K562 (cell line): ENCODE data around the gene CCL4L2.
"Not testable (repeated sequence)": the region's sequence is repeated elsewhere in the genome, so short reads cannot be mapped to it uniquely, and the experiment has no call there.

ENCODE experiments used
- KDM1A ChIP-seq, 2 experiments: fragments of 450-650 bp; IDR thresholded peaks; 2 replicates each; pipeline ENCODE4 v1.6.1; 2016; ENCODE audit warnings: mild to moderate bottlenecking in 2 of 2
- POLR2A ChIP-seq: fragments of 450-650 bp; conservative IDR thresholded peaks from 2 replicates; pipeline ENCODE4 v1.6.1; 2016
- TAF9B ChIP-seq: fragments of 450-650 bp; IDR thresholded peaks from 2 replicates; pipeline ENCODE4 v1.6.1; 2018; ENCODE audit warnings: mild to moderate bottlenecking; ENCODE audit not compliant: partially characterized antibody
- YY1 ChIP-seq, 3 experiments: IDR thresholded peaks; 2 replicates each; pipeline ENCODE4 v1.6.1; 2011; ENCODE audit warnings: low read length in 2 of 3, mild to moderate bottlenecking in 2 of 3, moderate library complexity in 2 of 3, borderline replicate concordance in 1 of 3, control low read depth in 1 of 3, low read depth in 1 of 3; ENCODE audit not compliant: insufficient read depth in 3 of 3, insufficient replicate concordance in 2 of 3, control insufficient read depth in 1 of 3, insufficient read length in 1 of 3; ENCODE audit errors: extremely low read depth in 1 of 3
- TF ChIP-seq, protein P1 (sequence below), 3 experiments: IDR thresholded peaks in 2 of 3; conservative IDR thresholded peaks in 1 of 3; 2 replicates each; pipeline ENCODE4 v1.5.1; 2011 to 2012; ENCODE audit warnings: low read length in 3 of 3, mild to moderate bottlenecking in 3 of 3, control low read depth in 2 of 3, improper control_type of control experiment in 1 of 3, inconsistent platforms in 1 of 3, low read depth in 1 of 3, mixed read lengths in 1 of 3, moderate library complexity in 1 of 3; ENCODE audit not compliant: insufficient read depth in 2 of 3

DNA sequence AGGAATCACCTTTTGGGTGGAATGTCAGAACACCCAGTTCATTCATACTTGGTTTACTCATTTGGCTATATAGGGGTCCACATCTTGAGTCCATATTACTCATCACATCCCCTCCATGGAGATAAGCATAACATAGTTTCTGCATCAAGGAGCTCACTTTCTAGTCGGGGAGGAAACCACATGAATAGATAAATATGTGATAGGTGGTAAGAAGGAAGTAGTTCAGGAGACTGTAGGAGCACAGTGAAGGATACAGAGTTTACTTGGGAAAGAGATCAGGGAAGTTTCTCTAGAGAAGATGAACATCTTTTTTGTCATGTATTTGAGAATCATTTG, 4.4 kb upstream of the CCL4L2 start:
- not testable (repeated sequence) for TF ChIP-seq TAF9B; YY1 (IDR thresholded peaks at IDR 0.05; ENCODE audit: borderline replicate concordance in 1 of 3, control insufficient read depth in 1 of 3, extremely low read depth in 1 of 3, insufficient read depth in 3 of 3, insufficient read length in 1 of 3, insufficient replicate concordance in 2 of 3, low read depth in 1 of 3, low read length in 2 of 3); KDM1A (IDR thresholded peaks at IDR 0.05); POLR2A
- TF ChIP-seq, protein P1, sequence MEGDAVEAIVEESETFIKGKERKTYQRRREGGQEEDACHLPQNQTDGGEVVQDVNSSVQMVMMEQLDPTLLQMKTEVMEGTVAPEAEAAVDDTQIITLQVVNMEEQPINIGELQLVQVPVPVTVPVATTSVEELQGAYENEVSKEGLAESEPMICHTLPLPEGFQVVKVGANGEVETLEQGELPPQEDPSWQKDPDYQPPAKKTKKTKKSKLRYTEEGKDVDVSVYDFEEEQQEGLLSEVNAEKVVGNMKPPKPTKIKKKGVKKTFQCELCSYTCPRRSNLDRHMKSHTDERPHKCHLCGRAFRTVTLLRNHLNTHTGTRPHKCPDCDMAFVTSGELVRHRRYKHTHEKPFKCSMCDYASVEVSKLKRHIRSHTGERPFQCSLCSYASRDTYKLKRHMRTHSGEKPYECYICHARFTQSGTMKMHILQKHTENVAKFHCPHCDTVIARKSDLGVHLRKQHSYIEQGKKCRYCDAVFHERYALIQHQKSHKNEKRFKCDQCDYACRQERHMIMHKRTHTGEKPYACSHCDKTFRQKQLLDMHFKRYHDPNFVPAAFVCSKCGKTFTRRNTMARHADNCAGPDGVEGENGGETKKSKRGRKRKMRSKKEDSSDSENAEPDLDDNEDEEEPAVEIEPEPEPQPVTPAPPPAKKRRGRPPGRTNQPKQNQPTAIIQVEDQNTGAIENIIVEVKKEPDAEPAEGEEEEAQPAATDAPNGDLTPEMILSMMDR (IDR thresholded peaks at IDR 0.05 in 2 of 3, conservative IDR thresholded peaks at IDR 0.05 in 1 of 3; ENCODE audit: insufficient read depth in 2 of 3, low read depth in 1 of 3, low read length in 3 of 3), result not testable (repeated sequence)
